Measurements from ENCODE around the gene PRKD1.

DNA sequence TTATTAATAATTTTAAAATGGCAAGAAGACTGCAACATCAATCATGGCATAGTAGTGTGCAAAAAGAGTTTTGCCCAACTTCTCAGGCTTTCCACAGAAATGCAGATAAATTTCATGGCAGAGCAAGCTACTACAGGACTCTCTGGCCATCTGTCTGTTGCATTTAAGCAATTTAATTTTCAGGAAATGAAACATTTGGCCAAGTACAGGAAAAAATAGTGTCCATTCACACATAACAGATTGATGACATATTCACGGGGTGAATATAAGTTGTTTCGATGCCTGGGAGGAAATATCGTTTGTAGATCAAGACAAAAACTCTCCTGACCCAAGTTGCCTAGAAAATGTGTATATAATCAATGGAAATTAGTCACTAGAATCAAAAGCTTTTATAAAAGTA, 324.0 kb downstream of the PRKD1 start:
- TF ChIP-seq, protein P1, sequence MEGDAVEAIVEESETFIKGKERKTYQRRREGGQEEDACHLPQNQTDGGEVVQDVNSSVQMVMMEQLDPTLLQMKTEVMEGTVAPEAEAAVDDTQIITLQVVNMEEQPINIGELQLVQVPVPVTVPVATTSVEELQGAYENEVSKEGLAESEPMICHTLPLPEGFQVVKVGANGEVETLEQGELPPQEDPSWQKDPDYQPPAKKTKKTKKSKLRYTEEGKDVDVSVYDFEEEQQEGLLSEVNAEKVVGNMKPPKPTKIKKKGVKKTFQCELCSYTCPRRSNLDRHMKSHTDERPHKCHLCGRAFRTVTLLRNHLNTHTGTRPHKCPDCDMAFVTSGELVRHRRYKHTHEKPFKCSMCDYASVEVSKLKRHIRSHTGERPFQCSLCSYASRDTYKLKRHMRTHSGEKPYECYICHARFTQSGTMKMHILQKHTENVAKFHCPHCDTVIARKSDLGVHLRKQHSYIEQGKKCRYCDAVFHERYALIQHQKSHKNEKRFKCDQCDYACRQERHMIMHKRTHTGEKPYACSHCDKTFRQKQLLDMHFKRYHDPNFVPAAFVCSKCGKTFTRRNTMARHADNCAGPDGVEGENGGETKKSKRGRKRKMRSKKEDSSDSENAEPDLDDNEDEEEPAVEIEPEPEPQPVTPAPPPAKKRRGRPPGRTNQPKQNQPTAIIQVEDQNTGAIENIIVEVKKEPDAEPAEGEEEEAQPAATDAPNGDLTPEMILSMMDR (IDR thresholded peaks at IDR 0.05 in 2 of 3, conservative IDR thresholded peaks at IDR 0.05 in 1 of 3; ENCODE audit: borderline replicate concordance in 1 of 3, insufficient read depth in 1 of 3, low read depth in 2 of 3, low read length in 2 of 3), result no peak
- TF ChIP-seq EGR1 (IDR thresholded peaks at IDR 0.05; ENCODE audit: low read depth) (no peak), JUND (IDR thresholded peaks at IDR 0.05) (no peak)
- TF ChIP-seq, protein P2, sequence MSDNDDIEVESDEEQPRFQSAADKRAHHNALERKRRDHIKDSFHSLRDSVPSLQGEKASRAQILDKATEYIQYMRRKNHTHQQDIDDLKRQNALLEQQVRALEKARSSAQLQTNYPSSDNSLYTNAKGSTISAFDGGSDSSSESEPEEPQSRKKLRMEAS (IDR thresholded peaks at IDR 0.05), result no peak

All from HCT116 (cell line).